Medulla oblongata (tissue), 1 donor: ENCODE results near the gene LCN15.

Experiments
- DNase-seq: peaks from one replicate; pipeline ENCODE4 v3.0.0-alpha.2; 2015; ENCODE audit errors: extremely low spot score

The LCN15 gene

DNA sequence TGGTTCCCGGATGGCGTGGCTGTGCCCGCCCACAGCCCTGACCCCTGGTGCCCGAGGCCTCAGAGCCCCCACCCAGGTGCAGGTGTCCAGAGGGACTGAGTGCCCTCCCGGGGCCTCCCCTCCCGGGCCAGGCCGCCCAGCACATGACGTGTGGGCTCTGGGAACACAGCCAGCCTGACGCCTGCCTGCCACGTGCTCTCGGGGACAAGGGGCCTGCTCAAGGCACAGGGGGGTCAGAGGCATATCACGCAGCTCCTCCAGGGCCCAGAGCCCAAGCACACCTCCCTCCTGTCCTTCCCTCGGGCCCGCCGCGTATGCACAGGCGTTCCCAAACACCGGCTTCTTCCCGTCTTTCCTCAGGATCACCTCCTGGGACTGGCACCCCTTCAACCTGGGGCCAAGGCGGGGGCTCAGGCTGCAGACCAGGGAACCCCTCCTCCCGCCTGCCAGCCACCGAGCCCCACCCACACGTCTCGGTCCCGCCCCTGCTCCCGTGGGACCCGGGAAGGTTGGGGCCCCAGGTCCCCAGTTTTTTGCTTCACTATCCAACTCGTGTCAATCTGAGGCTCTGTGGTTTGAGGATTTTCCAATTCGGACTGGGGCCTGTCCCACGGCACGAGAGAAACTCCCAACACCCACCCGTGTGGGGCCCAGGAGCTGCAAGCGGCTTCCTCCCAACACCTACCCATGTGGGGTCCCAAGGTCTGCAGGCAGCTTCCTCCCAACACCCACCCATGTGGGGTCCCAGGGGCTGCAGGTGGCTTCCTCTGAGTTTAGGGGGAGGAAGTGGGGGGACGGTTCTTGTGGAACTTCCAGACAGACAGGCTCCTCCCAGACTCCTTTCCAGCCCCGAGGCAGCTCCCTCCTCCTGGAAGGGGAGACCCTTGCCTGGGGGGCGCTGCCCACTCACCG, 23.1 kb downstream of the LCN15 start:
- no peak for DNase-seq

GRCh38 chr9:136740491-136740890, 23.8 kb downstream of the LCN15 start:
- no peak for DNase-seq

DNA sequence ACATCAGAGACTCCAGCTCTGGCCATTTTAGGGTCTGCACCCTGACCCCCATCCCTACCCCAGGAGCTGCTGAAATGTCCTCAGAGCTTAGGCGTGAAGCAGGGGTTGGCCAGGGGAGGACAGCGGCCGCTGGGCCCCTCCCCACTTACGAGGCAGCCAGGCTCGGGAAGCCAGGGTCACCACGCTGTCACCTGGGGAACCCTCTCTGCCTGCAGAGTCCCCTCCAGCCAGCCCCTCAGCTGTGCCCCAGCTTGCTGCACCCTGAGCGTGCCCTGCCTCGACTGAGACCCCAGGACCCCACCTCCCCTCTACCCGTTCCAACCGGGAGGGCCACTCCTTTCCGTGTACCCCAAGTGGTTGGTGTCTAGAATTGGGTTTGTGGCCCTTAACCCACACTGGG, 24.2 kb downstream of the LCN15 start:
- no peak for DNase-seq

- DNase-seq: no peak
These were observed 24.8 kb downstream of the LCN15 start for GRCh38 chr9:136739509-136739908.

DNA sequence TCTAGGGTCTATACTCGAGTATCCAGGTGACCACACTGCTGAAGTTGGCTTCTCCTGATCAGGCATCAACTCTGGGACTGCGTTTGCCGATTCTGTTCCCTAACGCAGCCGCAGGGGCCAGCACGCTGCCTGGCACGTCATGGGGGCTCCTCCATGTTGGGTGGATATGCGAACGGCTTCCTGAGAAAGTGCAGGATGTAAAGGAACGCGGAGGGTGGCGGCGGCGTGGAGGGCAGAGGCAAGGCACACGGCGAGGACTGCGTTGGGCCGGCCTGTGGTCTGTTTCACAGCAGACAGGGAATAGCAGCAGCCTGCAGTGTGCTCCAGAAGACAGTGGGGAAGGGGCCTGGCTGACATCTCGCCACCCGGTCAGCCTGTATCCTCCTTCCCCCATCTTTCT, 25.4 kb downstream of the LCN15 start:
- no peak for DNase-seq

DNA sequence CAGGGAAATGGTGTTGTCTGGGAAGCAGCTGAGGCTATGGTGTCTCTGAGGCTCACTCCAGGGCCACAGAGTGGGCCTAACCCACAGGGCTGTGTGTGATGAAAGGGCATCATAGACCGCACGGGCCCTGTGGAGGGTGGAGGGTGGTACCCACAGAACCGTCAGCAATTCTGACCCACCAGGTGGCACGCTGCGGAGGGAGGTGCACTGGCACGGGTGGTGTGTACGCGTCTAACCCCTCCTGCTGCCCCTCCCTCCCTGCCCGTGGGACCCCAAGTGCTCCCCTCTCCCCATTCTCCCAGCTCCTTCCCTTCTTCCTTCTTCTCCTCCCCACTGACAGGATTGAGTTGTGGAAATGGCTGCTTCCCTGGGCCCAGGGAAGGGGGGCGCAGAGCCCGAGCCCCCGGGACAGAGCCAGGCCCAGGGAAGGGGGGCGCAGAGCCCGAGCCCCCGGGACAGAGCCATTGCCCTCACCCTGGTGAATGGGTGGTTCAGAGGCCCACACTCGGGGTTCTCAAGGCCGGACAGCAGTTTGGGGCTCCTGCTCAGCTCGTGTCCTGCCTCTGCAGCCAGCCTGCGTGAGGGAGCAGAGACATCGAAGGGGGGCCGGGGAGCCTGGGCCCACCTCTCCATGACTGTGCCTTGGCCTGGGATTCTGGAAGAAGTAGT, 28.4 kb downstream of the LCN15 start:
- DNase-seq: no peak

GRCh38 chr9:136734837-136735496, 29.4 kb downstream of the LCN15 start:
- DNase-seq: no peak

- no peak for DNase-seq
These were observed 30.7 kb downstream of the LCN15 start for GRCh38 chr9:136733611-136734010.

- DNase-seq: no peak
These were observed 31.7 kb downstream of the LCN15 start for GRCh38 chr9:136732444-136733178.

- DNase-seq: no peak
These were observed 34.4 kb downstream of the LCN15 start for GRCh38 chr9:136729926-136730325.

DNA sequence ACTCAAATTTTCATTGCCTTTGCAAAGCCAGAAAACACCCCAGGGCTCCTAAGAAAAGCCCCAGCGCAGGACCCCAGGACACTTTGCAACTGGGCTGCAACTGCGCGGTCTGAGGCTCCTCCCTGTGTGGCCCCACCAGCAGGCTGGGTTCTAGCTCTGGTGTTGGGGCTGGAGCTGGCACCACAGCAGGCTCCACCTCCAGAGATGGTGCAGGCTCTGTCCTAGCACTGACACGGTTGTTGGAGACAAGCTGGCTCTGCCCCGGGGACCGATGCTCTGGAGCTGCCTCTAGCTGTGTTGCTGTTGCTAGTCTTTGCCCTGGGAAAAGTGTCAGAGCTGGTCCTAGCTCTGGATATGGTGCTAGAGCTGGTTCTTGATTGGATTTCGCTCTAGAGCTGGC, 35.2 kb downstream of the LCN15 start:
- no peak for DNase-seq

- DNase-seq: no peak
These were observed 35.7 kb downstream of the LCN15 start for GRCh38 chr9:136728548-136729123.

DNA sequence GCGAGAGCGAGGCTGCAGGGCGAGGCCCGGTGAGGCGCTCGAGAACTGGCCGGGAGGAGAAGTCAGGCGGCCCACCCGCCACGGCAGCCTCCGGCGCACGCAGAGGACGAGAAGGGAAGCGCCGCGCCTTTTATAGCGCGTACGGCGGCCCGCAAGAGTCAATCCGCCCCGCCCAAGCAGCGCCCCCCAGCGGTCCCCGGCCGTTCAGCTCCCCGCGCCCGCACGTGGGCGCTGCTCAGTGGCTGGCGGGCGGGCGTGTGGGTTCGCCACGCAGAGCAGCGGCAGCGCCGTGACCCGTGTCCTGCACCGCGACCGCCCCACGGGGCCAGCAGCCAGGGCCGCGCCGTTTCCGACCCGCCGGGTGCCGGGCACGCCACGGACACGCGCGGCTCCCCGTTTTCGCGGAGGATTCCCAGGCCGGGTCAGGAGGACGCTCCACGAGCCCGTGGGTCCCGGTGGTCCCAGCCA, 36.2 kb downstream of the LCN15 start:
- DNase-seq: peak; percentile 84

GRCh38 chr9:136726631-136727191, 37.6 kb downstream of the LCN15 start:
- DNase-seq: no peak

DNA sequence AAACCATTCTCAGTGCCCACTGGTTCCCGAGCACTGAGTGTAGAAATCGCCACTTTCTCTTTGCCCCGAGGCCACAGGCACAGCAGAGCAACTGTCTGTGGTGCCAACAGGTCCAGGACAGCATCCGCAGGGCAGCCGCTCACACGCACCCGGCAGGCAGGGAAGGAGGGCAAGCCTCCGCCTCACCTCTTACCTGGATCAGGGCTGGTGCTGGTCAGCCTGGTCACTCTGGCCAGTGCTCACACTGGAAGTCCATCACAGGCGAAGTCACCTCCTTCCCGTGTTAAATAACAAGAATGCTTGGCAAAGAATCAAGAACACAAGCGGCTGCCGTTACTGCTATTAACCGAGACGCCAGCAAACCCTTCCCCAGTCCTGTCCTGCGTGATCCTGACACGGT, 38.2 kb downstream of the LCN15 start:
- no peak for DNase-seq

GRCh38 chr9:136725612-136726011, 38.7 kb downstream of the LCN15 start:
- no peak for DNase-seq

- no peak for DNase-seq
These were observed 39.5 kb downstream of the LCN15 start for GRCh38 chr9:136724772-136725171.

DNA sequence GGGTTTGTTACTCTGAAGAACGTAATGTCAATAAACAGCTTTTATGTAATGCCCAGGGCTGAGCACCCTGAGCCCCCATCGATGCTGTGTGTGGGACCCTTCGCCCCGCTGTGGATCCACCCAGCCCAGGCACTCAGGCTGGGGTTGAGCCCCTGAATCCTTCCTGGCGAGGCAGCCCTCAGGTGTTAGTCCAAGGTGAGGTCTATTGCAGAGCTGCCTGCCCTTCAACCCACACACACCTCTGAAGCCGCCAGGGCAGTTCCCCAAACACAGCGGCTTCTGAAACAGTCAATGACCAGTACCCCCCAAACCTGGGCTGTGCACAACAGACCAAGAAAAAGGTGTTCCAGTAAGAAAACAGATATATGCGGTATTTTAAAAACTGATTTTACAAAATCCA, 40.3 kb downstream of the LCN15 start:
- no peak for DNase-seq

DNA sequence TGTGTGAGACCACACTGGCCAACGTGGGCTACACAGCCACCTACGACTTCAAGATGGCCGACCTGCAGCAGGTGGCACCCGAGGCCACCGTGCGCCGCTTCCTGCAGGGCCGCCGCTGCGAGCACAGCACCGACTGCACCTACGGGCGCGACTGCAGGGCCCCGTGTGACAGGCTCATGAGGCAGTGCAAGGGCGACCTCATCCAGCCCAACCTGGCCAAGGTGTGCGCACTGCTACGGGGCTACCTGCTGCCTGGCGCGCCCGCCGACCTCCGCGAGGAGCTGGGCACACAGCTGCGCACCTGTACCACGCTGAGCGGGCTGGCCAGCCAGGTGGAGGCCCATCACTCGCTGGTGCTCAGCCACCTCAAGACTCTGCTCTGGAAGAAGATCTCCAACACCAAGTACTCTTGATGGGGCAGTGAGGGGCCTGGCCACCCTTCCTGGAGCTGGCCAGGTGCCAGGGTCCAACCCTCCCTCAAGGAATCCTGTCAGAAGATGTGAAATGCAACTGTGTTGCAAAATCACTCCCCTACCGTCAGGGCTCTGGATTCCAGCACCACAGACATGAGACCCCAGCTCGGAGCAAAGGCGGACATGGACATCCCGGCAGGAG, 40.8 kb downstream of the LCN15 start:
- no peak for DNase-seq

- DNase-seq: no peak
These were observed 41.4 kb downstream of the LCN15 start for GRCh38 chr9:136722969-136723356.
